ENCODE measurements around the gene MAP4K3.

The MAP4K3 gene

GRCh38 chr2:39375917-39376316 lies 61.2 kb downstream of the MAP4K3 start:
- no peak overlapping the region for H3K27ac ChIP-seq
- TF ChIP-seq CTCF (IDR thresholded peaks at IDR 0.05), result no peak
- no peaks in the 10 kb centered on the region for H3K27me3 ChIP-seq (ENCODE audit: control insufficient read depth, insufficient read depth, low read length)
- H3K4me3 ChIP-seq (ENCODE audit: low read depth, low read length), result no peak overlapping the region
- peaks cover 12% of the 10 kb centered on the region for H3K79me2 ChIP-seq
- no peaks in the 10 kb centered on the region for H3K36me3 ChIP-seq (ENCODE audit: control insufficient read depth, insufficient read depth, low read length)
- peaks cover 15% of the 10 kb centered on the region for H3K4me1 ChIP-seq
- no peak overlapping the region for H3K9ac ChIP-seq
- H2AFZ ChIP-seq, result no peak overlapping the region
- no peak overlapping the region for H3K4me2 ChIP-seq (ENCODE audit: low read length)
- no peaks in the 10 kb centered on the region for H3K9me3 ChIP-seq (ENCODE audit: control insufficient read depth, low read length)

GRCh38 chr2:39373181-39373802 lies 63.8 kb downstream of the MAP4K3 start:
- Histone ChIP-seq H3K9ac (no peak overlapping the region), H3K4me2 (ENCODE audit: low read length) (no peak overlapping the region), H3K9me3 (ENCODE audit: control insufficient read depth, low read length) (no peaks in the 10 kb centered on the region), H3K27me3 (ENCODE audit: control insufficient read depth, insufficient read depth, low read length) (no peaks in the 10 kb centered on the region), H2AFZ (no peak overlapping the region), H3K36me3 (ENCODE audit: control insufficient read depth, insufficient read depth, low read length) (no peaks in the 10 kb centered on the region), H3K4me3 (ENCODE audit: low read depth, low read length) (no peak overlapping the region), H3K79me2 (peaks cover 15% of the 10 kb centered on the region), H3K4me1 (no peaks in the 10 kb centered on the region), H3K27ac (no peak overlapping the region)
- no peak for TF ChIP-seq CTCF (IDR thresholded peaks at IDR 0.05)

DNA sequence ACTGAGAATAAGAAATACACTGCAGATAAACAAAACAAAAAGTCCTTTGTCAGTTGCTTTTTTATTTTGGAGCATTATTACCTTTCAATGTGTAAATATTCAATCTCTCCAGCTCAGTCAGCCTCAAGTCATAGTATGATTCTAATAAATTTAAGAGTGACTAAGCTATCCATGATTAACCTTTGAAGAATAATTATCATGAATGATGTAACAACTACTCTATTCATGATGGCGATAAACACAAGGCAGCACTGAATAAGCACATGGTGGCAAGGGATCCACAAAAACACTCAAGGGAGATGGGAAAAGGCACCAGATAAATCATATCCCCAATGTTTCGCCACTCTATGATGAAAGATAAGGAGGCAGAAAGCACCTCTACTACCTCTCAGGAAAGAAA lies 67.0 kb downstream of the MAP4K3 start:
- H3K4me2 ChIP-seq (ENCODE audit: low read length), result no peak overlapping the region
- no peaks in the 10 kb centered on the region for H3K9me3 ChIP-seq (ENCODE audit: control insufficient read depth, low read length)
- H3K9ac ChIP-seq, result no peak overlapping the region
- H3K4me3 ChIP-seq (ENCODE audit: low read depth, low read length), result no peak overlapping the region
- no peaks in the 10 kb centered on the region for H3K36me3 ChIP-seq (ENCODE audit: control insufficient read depth, insufficient read depth, low read length)
- no peaks in the 10 kb centered on the region for H3K27me3 ChIP-seq (ENCODE audit: control insufficient read depth, insufficient read depth, low read length)
- H3K27ac ChIP-seq, result no peak overlapping the region
- H3K4me1 ChIP-seq, result no peaks in the 10 kb centered on the region
- no peak for TF ChIP-seq CTCF (IDR thresholded peaks at IDR 0.05)
- H3K79me2 ChIP-seq, result peaks cover 15% of the 10 kb centered on the region
- H2AFZ ChIP-seq, result no peak overlapping the region

- no peaks in the 10 kb centered on the region for H3K36me3 ChIP-seq (ENCODE audit: control insufficient read depth, insufficient read depth, low read length)
- no peak for TF ChIP-seq CTCF (IDR thresholded peaks at IDR 0.05)
- H3K4me2 ChIP-seq (ENCODE audit: low read length), result no peak overlapping the region
Observed at GRCh38 chr2:39368846-39369245, 68.2 kb downstream of the MAP4K3 start.

GRCh38 chr2:39368376-39368775 lies 68.7 kb downstream of the MAP4K3 start:
- Histone ChIP-seq H3K79me2 (peaks cover 12% of the 10 kb centered on the region), H3K9me3 (ENCODE audit: control insufficient read depth, low read length) (no peaks in the 10 kb centered on the region), H3K27me3 (ENCODE audit: control insufficient read depth, insufficient read depth, low read length) (no peaks in the 10 kb centered on the region), H3K4me2 (ENCODE audit: low read length) (no peak overlapping the region), H2AFZ (no peak overlapping the region), H3K9ac (no peak overlapping the region), H3K4me1 (no peaks in the 10 kb centered on the region), H3K4me3 (ENCODE audit: low read depth, low read length) (no peak overlapping the region), H3K36me3 (ENCODE audit: control insufficient read depth, insufficient read depth, low read length) (no peaks in the 10 kb centered on the region), H3K27ac (no peak overlapping the region)
- no peak for TF ChIP-seq CTCF (IDR thresholded peaks at IDR 0.05)

More at GRCh38 chr2:39368846-39369245, 68.2 kb downstream of the MAP4K3 start:
- Histone ChIP-seq H3K4me3 (ENCODE audit: low read depth, low read length) (no peak overlapping the region), H3K9me3 (ENCODE audit: control insufficient read depth, low read length) (no peaks in the 10 kb centered on the region), H3K4me1 (no peaks in the 10 kb centered on the region), H3K27me3 (ENCODE audit: control insufficient read depth, insufficient read depth, low read length) (no peaks in the 10 kb centered on the region), H2AFZ (no peak overlapping the region), H3K79me2 (peaks cover 15% of the 10 kb centered on the region), H3K27ac (no peak overlapping the region), H3K9ac (no peak overlapping the region)

Measured in parathyroid adenoma (tissue), 2 donors.